Fibroblast of gingiva (primary cell): ENCODE data around the gene PTPRN2.

Source experiments
- DNase-seq: peaks from one replicate; pipeline ENCODE4 v3.0.0-alpha.2; 2011; ENCODE audit warnings: low read depth

The PTPRN2 gene

DNA sequence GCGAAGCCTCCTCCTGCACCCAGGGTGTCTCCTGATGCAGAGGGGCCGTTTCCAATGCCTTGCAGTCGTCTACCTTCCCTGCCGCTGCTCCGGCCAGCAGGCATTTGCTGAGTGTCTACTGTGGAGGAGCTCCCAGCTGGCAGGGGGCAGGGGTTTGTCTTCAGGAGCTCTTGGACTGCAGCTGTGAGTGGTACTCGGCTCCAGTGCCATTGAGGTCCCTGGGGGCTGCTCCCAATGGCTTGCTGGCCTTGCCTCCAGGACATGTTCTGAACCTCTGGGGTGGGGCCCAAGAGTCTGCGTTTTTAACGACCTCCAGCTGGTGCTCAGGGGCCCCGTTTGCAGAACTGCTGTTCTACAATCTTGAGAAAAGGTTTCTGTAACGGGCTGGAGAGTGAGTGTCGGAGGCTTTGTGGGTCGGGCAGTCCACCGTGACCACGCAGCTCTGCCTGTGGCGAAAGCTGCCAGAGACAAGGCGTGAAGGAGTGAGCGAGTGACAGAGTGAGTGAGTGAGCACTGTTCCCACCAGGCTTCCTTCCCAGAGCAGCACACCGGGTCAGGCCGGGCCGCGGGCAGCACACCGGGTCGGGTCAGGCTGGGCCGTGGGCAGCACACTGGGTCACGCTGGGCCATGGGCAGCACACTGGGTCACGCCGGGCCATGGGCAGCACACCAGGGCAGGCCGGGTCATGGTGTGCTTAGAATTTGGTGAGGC is 520.2 kb downstream of the PTPRN2 start:
- DNase-seq = no peak

DNA sequence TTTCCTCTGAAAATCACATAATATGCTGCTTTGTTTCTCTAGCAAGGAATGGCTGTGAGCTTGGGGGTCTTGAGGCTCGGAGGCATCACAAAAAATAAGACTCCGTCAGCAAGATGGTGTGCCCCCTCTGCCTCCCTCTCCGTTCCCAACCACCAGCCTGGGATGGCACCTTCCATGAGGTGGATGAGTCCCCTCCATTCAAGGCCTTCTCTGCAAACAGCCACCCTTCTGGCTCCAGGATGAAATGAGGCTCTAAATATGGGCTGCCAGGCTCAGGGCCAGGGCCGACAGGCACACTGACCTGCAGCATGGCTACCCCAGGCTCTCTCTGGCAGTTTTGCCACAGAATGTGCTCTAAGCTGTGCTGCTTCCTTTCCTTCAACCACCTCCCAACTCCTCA is 521.5 kb downstream of the PTPRN2 start:
- DNase-seq = no peak

- DNase-seq = no peak
Measured at GRCh38 chr7:158065340-158065739, 522.3 kb downstream of the PTPRN2 start.

GRCh38 chr7:158064631-158065030 is 523.0 kb downstream of the PTPRN2 start:
- no peak for DNase-seq

- no peak for DNase-seq
Measured at GRCh38 chr7:158063850-158064610, 523.6 kb downstream of the PTPRN2 start.

GRCh38 chr7:158062661-158063060 is 525.0 kb downstream of the PTPRN2 start:
- DNase-seq = no peak

- DNase-seq = no peak
Measured at GRCh38 chr7:158061884-158062656, 525.6 kb downstream of the PTPRN2 start.

- no peak for DNase-seq
Measured at GRCh38 chr7:158061026-158061630, 526.5 kb downstream of the PTPRN2 start.

GRCh38 chr7:158060216-158060615 is 527.4 kb downstream of the PTPRN2 start:
- no peak for DNase-seq

- no peak for DNase-seq
Measured at GRCh38 chr7:158057446-158057845, 530.2 kb downstream of the PTPRN2 start.

DNA sequence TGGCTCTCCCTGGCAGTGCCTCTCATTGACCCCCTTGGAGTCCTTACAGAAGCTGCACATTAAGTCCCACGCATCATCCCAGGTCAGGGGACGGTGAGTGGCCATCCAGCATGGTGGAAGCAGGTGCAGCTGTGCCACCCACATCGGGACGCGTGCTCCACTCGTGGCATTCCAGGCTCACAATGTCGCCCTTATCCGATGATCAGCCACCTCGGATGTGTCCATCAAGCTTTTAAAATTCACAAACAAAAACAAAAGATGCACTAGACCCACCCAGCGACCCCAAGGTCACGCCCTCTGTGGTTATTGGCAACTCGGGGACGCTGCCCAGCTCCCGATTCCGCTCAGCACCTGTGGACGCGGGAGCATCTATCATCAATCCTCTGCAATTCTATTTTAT is 530.9 kb downstream of the PTPRN2 start:
- DNase-seq = no peak

GRCh38 chr7:158055726-158056510 is 531.7 kb downstream of the PTPRN2 start:
- no peak for DNase-seq

- DNase-seq = no peak
Measured at GRCh38 chr7:158054611-158055010, 533.0 kb downstream of the PTPRN2 start.

GRCh38 chr7:158054081-158054480 is 533.5 kb downstream of the PTPRN2 start:
- DNase-seq = no peak

GRCh38 chr7:158053183-158053915 is 534.3 kb downstream of the PTPRN2 start:
- DNase-seq = no peak

DNA sequence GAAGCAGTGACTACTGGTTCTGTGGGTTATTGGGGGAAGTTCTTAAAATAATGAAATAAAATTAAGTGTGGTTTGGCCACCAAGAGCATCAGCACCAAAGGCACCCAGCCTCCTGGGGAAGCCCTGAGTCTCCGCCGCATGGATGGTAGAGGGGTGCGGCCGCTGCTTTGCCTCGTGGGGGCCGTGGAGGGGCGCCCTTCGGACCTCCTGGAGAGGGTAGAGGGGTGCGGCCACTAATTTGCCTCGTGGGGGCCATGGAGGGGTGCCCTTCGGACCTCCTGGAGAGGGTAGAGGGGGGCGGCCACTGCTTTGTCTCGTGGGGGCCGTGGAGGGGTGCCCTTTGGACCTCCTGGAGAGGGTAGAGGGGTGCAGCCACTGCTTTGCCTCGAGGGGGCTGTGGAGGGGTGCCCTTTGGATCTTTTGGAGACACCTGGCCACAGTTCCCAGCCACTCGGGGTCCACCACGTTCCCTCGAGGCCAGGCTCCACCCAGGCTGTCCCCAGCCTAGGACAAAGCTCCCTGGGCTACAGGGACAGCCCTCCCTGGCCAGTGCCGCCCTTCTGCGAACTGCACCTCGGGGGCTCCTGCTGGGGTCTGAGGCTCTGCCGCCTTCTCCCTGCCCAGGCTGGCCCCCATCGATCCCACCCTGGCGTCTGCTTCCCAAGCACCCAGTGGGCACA is 535.1 kb downstream of the PTPRN2 start:
- no peak for DNase-seq

DNA sequence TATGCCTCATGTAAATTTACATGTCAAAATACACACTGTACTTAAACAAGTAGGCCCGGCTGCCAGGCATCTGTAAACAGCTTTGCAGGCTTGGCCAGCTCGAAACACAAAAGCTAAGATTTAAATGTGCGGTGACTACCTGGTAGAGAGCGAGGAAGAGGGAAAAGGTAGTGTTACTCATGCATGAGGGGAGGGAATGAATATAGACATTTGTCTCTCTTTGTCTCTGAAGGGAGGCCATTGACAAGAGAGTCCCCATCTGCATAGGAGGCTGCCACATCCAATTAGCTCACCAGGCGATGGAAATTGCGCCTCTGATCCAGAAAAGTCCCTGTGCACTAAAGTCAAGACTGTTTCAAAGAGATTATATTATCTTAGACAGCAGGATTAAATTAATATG is 535.8 kb downstream of the PTPRN2 start:
- DNase-seq = no peak

DNA sequence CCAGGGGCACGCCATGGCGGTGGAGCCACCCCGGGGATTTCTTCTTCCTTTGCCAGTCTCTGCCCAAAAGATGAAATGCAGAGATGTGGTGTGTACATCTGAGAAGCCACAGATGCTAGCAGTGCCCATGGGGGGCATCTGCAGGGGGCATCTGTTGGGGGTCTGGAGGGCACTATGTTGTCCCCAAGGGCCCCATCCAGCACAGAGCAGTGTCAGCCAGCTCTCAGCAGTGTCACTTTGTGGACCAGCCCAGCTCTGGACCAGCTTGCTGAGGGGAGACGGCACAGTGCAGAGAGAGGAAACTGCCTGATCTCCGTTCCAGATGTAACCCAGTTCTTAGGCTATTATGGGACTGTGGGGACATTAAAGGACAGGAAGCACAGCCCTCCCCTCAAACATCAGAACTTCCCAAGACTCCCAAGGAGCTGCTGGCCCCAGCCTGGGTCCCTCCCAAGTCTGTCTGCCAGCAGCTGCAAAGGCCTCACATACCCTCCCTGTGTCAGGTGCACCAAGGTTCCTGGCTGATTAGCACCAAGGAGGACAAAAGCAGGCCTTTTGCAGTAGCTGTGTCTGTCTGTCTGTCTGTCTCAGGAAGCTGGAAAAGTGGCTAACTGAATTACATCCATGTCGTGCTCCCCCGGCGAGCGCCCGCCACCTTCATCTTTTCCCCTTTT is 536.5 kb downstream of the PTPRN2 start:
- no peak for DNase-seq

GRCh38 chr7:158050441-158050977 is 537.1 kb downstream of the PTPRN2 start:
- DNase-seq = no peak
